Astrocyte of the cerebellum (primary cell): ENCODE data around the gene SETBP1.

Experiments used
- DNase-seq: peaks from one replicate; pipeline ENCODE4 v3.0.0-alpha.2; 2011; ENCODE audit warnings: low read depth
- H3K4me3 ChIP-seq: 2 replicates; pipeline ENCODE4 v1.5.1; 2011; ENCODE audit warnings: mild to moderate bottlenecking, low read depth, low read length, moderate library complexity
- in situ Hi-C: cut with HindIII; loops from 2 replicates; pipeline ENCODE4 v1.10.0; 2017; ENCODE audit warnings: low sequenced_read_pairs
- TF ChIP-seq, protein P1 (sequence below): IDR thresholded peaks from 2 replicates; pipeline ENCODE4 v1.5.1; 2012; ENCODE audit warnings: low read length, low read depth, moderate library complexity, mild to moderate bottlenecking; ENCODE audit errors: missing control alignments

SETBP1 gene

DNA sequence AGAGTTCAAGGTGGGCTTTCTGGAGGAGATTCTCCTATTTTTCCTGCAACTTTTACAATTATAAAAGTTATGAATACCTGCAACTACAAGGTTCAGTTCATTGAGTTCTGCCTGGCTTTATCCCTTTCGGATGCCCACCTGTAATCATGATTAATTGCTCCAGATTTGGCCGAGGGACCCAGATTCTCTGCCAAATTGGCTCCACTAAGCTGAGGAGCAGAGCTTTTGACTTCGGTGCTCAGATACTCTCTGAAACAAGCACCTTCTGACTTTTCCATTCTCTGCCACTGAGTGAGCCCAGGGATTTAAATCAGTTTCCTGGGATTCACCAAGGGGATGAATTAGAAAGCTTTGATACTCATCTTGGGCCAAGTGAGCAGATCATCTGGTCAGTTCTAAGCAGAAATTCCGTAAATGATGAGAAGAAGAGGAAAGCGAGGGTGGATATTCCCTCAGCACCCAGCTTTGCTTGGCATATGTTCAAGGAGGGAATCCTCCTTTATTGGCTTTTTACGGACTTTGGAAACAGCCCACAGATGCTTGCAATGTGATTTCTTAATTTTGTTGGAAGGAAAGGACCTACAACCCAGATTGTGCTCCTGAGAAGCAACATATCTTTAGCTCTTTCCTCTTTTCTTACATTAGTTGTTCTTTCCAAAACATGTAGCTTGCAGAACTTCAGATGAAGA, 179.2 kb downstream of the SETBP1 start:
- in situ Hi-C loops, result no loop called here
- no peak for DNase-seq

DNA sequence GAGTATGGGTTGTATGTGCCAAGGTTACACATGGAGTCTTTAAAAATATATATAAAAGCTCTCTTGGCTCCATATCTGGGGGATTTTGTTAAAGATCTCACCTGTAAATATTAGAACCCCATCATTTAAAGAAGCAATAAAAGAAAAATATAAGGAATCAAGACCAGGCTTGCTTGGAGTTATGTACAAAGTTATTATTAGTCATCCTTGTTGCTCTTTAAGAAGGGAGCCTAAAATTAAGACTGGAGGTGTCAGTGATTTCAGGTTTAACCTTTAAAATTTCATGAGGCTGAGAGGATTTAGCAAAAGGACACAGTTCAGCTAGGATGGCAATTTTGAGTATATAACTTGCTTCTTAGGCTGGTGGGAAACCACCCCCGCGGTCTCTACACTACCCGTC, 181.4 kb downstream of the SETBP1 start:
- in situ Hi-C loops, result no loop called here
- no peak for DNase-seq
- TF ChIP-seq, protein P1, sequence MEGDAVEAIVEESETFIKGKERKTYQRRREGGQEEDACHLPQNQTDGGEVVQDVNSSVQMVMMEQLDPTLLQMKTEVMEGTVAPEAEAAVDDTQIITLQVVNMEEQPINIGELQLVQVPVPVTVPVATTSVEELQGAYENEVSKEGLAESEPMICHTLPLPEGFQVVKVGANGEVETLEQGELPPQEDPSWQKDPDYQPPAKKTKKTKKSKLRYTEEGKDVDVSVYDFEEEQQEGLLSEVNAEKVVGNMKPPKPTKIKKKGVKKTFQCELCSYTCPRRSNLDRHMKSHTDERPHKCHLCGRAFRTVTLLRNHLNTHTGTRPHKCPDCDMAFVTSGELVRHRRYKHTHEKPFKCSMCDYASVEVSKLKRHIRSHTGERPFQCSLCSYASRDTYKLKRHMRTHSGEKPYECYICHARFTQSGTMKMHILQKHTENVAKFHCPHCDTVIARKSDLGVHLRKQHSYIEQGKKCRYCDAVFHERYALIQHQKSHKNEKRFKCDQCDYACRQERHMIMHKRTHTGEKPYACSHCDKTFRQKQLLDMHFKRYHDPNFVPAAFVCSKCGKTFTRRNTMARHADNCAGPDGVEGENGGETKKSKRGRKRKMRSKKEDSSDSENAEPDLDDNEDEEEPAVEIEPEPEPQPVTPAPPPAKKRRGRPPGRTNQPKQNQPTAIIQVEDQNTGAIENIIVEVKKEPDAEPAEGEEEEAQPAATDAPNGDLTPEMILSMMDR, result no peak
- no peak overlapping the region for H3K4me3 ChIP-seq

More for the DNA sequence above, 179.2 kb downstream of the SETBP1 start:
- no peak overlapping the region for H3K4me3 ChIP-seq
- TF ChIP-seq, protein P1, result no peak

DNA sequence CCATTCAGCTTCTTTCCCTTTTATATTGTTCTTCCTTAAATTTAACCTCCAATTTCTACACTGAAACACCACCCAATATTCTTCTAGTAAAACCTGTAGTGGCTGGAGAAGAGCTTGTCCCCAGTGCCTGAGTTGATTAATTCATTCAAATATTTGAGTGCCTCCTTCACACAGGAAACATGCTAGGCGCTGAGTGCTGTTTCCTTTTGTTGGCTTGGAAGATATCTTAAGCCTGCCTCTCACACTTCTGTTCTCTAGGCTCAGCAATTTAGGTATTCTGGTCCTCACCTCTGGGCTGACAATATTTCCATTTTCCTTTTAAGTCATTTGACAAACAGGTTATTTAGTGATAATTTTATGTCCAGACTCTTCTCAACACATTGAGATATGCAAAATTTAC, 185.4 kb downstream of the SETBP1 start:
- no peak overlapping the region for H3K4me3 ChIP-seq
- no peak for DNase-seq
- in situ Hi-C loops, result no loop called here
- TF ChIP-seq, protein P1, result no peak

DNA sequence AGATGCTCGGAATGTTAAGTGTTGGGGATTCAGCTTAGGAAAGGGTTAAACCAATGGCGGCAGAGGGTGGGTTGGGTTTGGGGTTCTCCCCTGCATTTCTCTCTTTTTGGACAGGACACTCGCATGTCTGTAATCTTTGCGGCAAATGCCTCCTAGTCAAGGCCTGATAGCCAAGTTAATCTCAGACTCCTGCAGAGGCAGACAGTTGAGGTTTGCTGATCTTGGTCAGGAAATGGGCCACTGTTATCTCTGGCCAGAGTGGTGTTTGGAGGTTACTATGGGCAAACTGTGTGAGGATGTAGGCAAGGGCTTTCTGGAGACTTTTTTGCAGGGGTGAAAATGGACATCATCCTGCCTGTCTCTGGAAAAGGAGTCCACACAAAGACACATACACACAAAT, 188.8 kb downstream of the SETBP1 start:
- no peak for DNase-seq
- TF ChIP-seq, protein P1, result no peak
- no peak overlapping the region for H3K4me3 ChIP-seq
- in situ Hi-C loops, result no loop called here

DNA sequence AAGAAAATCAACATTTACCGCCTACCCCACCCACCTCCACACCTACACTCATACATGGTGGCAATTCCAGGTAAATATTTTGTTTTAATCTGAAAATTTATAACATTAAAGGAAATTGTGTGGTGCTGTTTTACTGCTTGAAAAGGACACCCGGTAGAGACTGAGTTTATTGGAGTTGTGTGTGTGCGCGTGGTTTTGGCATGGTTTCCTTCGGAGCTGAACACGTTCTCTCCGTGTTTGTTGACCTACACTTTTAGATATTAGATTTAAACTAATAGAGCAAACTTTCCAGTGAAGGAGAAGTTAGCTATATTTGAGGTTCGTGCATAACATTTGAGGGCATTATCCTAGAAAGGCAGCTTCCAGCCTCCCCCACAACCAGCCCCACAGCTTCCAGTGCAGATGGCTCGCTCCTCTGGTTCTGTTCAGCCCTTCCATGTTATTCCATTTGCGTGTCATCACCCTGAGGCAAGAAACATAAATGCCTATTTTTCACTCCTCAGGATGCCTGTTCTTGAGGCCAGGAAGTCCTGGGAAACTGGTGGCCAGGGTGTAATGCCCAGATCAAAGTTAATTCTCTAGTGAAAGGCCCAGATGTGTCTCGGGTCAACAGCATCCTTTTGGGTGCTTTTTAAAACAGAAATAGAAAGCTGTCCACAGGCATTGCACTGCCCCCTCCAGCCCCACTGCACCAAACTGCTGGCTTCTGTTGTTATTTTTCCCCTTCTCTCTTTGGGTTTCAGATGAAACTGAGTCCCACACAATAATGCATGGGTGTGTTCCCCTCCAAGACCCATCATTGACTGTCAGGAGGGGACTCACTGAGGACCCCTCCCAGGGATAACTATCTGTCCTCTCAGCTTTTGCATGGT, 190.2 kb downstream of the SETBP1 start:
- TF ChIP-seq, protein P1, result no peak
- in situ Hi-C loops, result no loop called here
- no peak for DNase-seq
- no peak overlapping the region for H3K4me3 ChIP-seq

DNA sequence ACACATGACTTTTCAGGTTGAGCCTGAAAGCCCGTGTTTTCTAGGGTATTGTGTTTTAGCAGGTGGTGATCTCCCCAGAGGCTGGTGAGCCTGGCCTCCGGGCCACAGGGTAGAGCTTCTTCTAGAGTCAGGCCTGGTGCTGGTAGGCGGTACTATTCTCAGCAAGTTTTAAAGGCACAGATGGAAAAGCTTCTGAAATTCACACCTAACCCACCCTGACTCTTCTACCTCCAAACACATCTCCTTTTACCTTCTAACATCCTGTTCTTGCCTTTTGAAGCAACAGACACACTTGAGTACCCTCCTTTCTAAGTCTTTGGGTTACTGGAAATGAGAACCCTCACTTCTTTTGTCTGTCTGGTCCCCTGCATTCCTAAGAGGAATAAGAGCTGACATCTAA, 191.1 kb downstream of the SETBP1 start:
- in situ Hi-C loops, result no loop called here
- DNase-seq, result no peak
- no peak overlapping the region for H3K4me3 ChIP-seq
- TF ChIP-seq, protein P1, result no peak
